Measurements from ENCODE around the gene NRSN1. TPM values are rescaled to one million over a fixed set of nuclear protein-coding genes. Genes with fewer than 3 reads are reported as not detected.

The NRSN1 gene, protein sequence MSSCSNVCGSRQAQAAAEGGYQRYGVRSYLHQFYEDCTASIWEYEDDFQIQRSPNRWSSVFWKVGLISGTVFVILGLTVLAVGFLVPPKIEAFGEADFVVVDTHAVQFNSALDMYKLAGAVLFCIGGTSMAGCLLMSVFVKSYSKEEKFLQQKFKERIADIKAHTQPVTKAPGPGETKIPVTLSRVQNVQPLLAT
- 0.54 and 1.5 TPM in 2 replicates for total RNA-seq (2014; rRNA removed; shearing (Covaris generic))
- polyA plus RNA-seq (2016; fragmentation: Nextera tagmentation; extraction: Ambion mirVana), result 0.63 and 0.68 TPM in 2 replicates
- long read RNA-seq, result 0 reads

DNA sequence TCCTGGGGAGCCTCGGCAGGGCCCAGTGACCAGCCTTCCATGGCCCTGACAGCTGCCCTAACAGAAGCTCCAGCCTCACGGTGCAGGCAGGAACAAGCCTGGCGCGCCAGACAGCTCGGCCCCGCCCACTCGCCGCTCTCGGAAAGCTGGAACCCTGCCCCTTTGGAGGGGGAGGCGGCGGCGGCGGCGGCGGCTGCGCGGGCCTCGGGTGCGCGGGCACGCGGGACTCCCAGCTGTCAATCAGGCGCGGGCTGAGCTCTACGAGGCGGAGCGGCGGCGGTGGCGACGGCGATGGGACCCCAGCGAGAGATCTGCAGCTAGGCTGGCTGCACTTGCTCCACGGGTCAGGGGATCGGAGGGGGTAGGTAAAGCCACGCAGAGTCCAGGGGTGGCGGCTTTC, at the start of gene NRSN1:
Gene NRSN1, plus strand, starts transcription at position 236 of the 400 bp plus-strand sequence. CDS start 8,113 bp downstream, outside the sequence.
- H4K20me1 ChIP-seq (replicated peaks; ENCODE audit: insufficient read depth), result no peaks in the 10 kb centered on the region
- no peak within 1 kb of the TSS for H3K27ac ChIP-seq (ENCODE audit: low read depth)
- no peaks in the 10 kb centered on the region for H3K9me3 Mint-ChIP-seq
- H3K4me1 ChIP-seq (ENCODE audit: insufficient read depth), result peaks cover 4% of the 10 kb centered on the region; the same call in 1 of the 2 replicates
- peak within 1 kb of the TSS; percentile 96; the same call in 1 of the 2 replicates for H2AFZ ChIP-seq
- TF ChIP-seq NANOG (IDR thresholded peaks at IDR 0.05; ENCODE audit: borderline replicate concordance), result no peak
- TF ChIP-seq EZH2 (IDR thresholded peaks at IDR 0.05; ENCODE audit: low read depth, unreplicated experiment), result no peak
- TF ChIP-seq, protein P1, sequence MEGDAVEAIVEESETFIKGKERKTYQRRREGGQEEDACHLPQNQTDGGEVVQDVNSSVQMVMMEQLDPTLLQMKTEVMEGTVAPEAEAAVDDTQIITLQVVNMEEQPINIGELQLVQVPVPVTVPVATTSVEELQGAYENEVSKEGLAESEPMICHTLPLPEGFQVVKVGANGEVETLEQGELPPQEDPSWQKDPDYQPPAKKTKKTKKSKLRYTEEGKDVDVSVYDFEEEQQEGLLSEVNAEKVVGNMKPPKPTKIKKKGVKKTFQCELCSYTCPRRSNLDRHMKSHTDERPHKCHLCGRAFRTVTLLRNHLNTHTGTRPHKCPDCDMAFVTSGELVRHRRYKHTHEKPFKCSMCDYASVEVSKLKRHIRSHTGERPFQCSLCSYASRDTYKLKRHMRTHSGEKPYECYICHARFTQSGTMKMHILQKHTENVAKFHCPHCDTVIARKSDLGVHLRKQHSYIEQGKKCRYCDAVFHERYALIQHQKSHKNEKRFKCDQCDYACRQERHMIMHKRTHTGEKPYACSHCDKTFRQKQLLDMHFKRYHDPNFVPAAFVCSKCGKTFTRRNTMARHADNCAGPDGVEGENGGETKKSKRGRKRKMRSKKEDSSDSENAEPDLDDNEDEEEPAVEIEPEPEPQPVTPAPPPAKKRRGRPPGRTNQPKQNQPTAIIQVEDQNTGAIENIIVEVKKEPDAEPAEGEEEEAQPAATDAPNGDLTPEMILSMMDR (conservative IDR thresholded peaks at IDR 0.05; ENCODE audit: low read depth in 2 of 2), result no peak
- no peak for TF ChIP-seq POLR2AphosphoS5 (IDR thresholded peaks at IDR 0.05; ENCODE audit: low read depth)
- TF ChIP-seq CREB1 (CRISPR knock-in tag; IDR thresholded peaks at IDR 0.05; ENCODE audit: low read depth), result no peak
- TF ChIP-seq JUNB (IDR thresholded peaks at IDR 0.05; ENCODE audit: unreplicated experiment), result no peak
- TF ChIP-seq EZH2phosphoT487 (IDR thresholded peaks at IDR 0.05; ENCODE audit: unreplicated experiment), result no peak
- TF ChIP-seq ZNF331 (CRISPR knock-in tag; IDR thresholded peaks at IDR 0.05; ENCODE audit: low read depth), result no peak
- TF ChIP-seq, protein P2, sequence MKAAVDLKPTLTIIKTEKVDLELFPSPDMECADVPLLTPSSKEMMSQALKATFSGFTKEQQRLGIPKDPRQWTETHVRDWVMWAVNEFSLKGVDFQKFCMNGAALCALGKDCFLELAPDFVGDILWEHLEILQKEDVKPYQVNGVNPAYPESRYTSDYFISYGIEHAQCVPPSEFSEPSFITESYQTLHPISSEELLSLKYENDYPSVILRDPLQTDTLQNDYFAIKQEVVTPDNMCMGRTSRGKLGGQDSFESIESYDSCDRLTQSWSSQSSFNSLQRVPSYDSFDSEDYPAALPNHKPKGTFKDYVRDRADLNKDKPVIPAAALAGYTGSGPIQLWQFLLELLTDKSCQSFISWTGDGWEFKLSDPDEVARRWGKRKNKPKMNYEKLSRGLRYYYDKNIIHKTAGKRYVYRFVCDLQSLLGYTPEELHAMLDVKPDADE (IDR thresholded peaks at IDR 0.05), result no peak
- no peak for TF ChIP-seq ZNF114 (CRISPR knock-in tag; IDR thresholded peaks at IDR 0.05)
- TF ChIP-seq STAT1 (IDR thresholded peaks at IDR 0.05; ENCODE audit: unreplicated experiment), result no peak
- TF ChIP-seq, protein P3, sequence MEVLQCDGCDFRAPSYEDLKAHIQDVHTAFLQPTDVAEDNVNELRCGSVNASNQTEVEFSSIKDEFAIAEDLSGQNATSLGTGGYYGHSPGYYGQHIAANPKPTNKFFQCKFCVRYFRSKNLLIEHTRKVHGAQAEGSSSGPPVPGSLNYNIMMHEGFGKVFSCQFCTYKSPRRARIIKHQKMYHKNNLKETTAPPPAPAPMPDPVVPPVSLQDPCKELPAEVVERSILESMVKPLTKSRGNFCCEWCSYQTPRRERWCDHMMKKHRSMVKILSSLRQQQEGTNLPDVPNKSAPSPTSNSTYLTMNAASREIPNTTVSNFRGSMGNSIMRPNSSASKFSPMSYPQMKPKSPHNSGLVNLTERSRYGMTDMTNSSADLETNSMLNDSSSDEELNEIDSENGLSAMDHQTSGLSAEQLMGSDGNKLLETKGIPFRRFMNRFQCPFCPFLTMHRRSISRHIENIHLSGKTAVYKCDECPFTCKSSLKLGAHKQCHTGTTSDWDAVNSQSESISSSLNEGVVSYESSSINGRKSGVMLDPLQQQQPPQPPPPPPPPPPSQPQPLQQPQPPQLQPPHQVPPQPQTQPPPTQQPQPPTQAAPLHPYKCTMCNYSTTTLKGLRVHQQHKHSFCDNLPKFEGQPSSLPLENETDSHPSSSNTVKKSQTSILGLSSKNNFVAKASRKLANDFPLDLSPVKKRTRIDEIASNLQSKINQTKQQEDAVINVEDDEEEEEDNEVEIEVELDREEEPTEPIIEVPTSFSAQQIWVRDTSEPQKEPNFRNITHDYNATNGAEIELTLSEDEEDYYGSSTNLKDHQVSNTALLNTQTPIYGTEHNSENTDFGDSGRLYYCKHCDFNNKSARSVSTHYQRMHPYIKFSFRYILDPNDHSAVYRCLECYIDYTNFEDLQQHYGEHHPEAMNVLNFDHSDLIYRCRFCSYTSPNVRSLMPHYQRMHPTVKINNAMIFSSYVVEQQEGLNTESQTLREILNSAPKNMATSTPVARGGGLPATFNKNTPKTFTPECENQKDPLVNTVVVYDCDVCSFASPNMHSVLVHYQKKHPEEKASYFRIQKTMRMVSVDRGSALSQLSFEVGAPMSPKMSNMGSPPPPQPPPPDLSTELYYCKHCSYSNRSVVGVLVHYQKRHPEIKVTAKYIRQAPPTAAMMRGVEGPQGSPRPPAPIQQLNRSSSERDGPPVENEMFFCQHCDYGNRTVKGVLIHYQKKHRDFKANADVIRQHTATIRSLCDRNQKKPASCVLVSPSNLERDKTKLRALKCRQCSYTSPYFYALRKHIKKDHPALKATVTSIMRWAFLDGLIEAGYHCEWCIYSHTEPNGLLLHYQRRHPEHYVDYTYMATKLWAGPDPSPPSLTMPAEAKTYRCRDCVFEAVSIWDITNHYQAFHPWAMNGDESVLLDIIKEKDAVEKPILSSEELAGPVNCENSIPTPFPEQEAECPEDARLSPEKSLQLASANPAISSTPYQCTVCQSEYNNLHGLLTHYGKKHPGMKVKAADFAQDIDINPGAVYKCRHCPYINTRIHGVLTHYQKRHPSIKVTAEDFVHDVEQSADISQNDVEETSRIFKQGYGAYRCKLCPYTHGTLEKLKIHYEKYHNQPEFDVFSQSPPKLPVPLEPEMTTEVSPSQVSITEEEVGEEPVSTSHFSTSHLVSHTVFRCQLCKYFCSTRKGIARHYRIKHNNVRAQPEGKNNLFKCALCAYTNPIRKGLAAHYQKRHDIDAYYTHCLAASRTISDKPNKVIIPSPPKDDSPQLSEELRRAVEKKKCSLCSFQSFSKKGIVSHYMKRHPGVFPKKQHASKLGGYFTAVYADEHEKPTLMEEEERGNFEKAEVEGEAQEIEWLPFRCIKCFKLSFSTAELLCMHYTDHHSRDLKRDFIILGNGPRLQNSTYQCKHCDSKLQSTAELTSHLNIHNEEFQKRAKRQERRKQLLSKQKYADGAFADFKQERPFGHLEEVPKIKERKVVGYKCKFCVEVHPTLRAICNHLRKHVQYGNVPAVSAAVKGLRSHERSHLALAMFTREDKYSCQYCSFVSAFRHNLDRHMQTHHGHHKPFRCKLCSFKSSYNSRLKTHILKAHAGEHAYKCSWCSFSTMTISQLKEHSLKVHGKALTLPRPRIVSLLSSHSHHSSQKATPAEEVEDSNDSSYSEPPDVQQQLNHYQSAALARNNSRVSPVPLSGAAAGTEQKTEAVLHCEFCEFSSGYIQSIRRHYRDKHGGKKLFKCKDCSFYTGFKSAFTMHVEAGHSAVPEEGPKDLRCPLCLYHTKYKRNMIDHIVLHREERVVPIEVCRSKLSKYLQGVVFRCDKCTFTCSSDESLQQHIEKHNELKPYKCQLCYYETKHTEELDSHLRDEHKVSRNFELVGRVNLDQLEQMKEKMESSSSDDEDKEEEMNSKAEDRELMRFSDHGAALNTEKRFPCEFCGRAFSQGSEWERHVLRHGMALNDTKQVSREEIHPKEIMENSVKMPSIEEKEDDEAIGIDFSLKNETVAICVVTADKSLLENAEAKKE (CRISPR knock-in tag; IDR thresholded peaks at IDR 0.05), result no peak
- TF ChIP-seq, protein P4, sequence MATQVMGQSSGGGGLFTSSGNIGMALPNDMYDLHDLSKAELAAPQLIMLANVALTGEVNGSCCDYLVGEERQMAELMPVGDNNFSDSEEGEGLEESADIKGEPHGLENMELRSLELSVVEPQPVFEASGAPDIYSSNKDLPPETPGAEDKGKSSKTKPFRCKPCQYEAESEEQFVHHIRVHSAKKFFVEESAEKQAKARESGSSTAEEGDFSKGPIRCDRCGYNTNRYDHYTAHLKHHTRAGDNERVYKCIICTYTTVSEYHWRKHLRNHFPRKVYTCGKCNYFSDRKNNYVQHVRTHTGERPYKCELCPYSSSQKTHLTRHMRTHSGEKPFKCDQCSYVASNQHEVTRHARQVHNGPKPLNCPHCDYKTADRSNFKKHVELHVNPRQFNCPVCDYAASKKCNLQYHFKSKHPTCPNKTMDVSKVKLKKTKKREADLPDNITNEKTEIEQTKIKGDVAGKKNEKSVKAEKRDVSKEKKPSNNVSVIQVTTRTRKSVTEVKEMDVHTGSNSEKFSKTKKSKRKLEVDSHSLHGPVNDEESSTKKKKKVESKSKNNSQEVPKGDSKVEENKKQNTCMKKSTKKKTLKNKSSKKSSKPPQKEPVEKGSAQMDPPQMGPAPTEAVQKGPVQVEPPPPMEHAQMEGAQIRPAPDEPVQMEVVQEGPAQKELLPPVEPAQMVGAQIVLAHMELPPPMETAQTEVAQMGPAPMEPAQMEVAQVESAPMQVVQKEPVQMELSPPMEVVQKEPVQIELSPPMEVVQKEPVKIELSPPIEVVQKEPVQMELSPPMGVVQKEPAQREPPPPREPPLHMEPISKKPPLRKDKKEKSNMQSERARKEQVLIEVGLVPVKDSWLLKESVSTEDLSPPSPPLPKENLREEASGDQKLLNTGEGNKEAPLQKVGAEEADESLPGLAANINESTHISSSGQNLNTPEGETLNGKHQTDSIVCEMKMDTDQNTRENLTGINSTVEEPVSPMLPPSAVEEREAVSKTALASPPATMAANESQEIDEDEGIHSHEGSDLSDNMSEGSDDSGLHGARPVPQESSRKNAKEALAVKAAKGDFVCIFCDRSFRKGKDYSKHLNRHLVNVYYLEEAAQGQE (IDR thresholded peaks at IDR 0.05; ENCODE audit: unreplicated experiment), result no peak
- no peaks in the 10 kb centered on the region for H3K36me3 ChIP-seq (ENCODE audit: insufficient read depth)
- peak within 1 kb of the TSS; percentile 83 for H3K4me3 Mint-ChIP-seq
- peaks cover 14% of the 10 kb centered on the region; the same call in 2 of the 3 replicates for H3K4me1 Mint-ChIP-seq
- H3K27ac Mint-ChIP-seq, result no peak within 1 kb of the TSS
- no peaks in the 10 kb centered on the region for H3F3A ChIP-seq (replicated peaks; ENCODE audit: low read depth)
- H3K4me2 ChIP-seq, result peak within 1 kb of the TSS; percentile 93
- DNase-seq (ENCODE audit: low spot score) (peak; percentile 89), ATAC-seq (peak; percentile 91)
- H3K4me3 ChIP-seq, result peak within 1 kb of the TSS; percentile 75
- peaks cover 3% of the 10 kb centered on the region for H3K27me3 Mint-ChIP-seq (ENCODE audit: insufficient read depth, low read depth, poor library complexity)
- H3K79me2 ChIP-seq (replicated peaks; ENCODE audit: insufficient read depth), result no peaks in the 10 kb centered on the region
- no peaks in the 10 kb centered on the region for H3K27me3 ChIP-seq (ENCODE audit: insufficient read depth)
- no peaks in the 10 kb centered on the region for H3K36me3 Mint-ChIP-seq (ENCODE audit: low read depth)
- H3K9me2 ChIP-seq (ENCODE audit: insufficient read depth), result no peaks in the 10 kb centered on the region
